AG09319 (cell line): ENCODE data around the gene TPRA1.

Source experiments
- DNase-seq: peaks from one replicate; pipeline ENCODE4 v3.0.0-alpha.2; 2010; ENCODE audit warnings: low read depth; ENCODE audit errors: extremely low read depth
- TF ChIP-seq, protein P1 (sequence below): IDR thresholded peaks from 2 replicates; pipeline ENCODE4 v1.5.1; 2011; ENCODE audit warnings: low read depth, mild to moderate bottlenecking, inconsistent platforms, low read length, moderate library complexity

Gene TPRA1

GRCh38 chr3:127588806-127589577 lies 1.5 kb downstream of the TPRA1 start:
- DNase-seq: no peak
- TF ChIP-seq, protein P1, sequence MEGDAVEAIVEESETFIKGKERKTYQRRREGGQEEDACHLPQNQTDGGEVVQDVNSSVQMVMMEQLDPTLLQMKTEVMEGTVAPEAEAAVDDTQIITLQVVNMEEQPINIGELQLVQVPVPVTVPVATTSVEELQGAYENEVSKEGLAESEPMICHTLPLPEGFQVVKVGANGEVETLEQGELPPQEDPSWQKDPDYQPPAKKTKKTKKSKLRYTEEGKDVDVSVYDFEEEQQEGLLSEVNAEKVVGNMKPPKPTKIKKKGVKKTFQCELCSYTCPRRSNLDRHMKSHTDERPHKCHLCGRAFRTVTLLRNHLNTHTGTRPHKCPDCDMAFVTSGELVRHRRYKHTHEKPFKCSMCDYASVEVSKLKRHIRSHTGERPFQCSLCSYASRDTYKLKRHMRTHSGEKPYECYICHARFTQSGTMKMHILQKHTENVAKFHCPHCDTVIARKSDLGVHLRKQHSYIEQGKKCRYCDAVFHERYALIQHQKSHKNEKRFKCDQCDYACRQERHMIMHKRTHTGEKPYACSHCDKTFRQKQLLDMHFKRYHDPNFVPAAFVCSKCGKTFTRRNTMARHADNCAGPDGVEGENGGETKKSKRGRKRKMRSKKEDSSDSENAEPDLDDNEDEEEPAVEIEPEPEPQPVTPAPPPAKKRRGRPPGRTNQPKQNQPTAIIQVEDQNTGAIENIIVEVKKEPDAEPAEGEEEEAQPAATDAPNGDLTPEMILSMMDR: no peak

- no peak for DNase-seq
- TF ChIP-seq, protein P1: no peak
These were observed 2.7 kb downstream of the TPRA1 start for GRCh38 chr3:127587876-127588275.

DNA sequence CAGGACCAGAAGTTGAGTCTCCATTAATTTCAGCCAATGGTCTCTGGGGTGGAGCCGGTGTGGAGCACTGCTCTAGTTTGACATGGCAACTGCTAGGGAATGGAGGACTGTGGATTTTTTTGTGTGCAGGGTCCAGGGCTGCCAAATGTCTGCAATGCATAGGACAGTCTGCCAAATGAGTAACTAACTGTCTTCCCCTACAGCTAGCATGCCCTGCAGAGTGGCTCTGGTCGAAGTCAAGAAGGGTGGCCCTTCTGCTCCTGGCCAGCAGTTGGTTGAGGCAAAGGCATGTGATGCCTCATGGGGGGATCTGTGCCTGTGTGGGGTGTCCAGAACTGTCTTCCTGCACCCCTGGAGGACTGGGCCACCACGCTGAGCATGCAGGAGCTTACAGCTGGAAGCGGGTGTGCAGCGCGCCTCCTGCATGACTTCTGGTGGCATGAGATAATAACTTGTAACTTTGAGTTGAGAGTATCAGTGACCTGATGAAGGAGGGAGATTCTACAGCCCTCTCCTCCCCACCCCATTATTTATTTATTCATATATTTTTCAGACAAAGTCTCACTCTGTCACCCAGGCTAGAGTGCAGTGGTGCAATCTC lies 4.6 kb downstream of the TPRA1 start:
- DNase-seq: no peak
- TF ChIP-seq, protein P1: no peak

- TF ChIP-seq, protein P1: no peak
- no peak for DNase-seq
These were observed 5.2 kb downstream of the TPRA1 start for GRCh38 chr3:127585163-127585812.

DNA sequence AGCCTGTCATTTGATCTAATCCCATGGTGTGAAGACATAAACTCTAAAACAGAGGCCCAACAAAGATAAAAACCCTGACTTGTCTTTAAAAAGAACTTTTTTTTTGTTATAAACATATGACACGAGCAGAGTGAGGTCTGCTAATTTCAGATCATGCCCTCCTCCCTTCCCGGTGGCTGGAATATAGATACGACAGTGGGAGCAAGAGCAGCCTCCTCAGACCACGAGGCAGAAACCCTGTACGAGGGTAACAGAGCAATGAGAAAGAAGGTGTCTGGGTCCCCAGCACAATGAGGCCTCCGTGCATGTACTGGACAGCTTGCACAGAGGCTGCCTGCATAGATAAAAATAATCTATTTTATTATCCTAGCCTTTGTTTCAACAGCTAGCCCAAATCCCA lies 5.8 kb downstream of the TPRA1 start:
- TF ChIP-seq, protein P1: no peak
- no peak for DNase-seq

GRCh38 chr3:127580327-127581060 lies 10.0 kb downstream of the TPRA1 start:
- DNase-seq: no peak
- TF ChIP-seq, protein P1: no peak
